IMR-90 (cell line): ENCODE results near the gene DRAXIN. TPM values are rescaled to one million over a fixed set of nuclear protein-coding genes. Genes with fewer than 3 reads are reported as not detected.

ENCODE experiments used
- ATAC-seq: fragments of 200-7000 bp; cut with Tn5 transposase; 2 replicates; pipeline ENCODE4 v1.9.1; 2020; ENCODE audit warnings: low read depth, mild to moderate bottlenecking, moderate library complexity
- BruUV-seq: library from RNA; stranded (reverse); fragments of 400-500 nt; replicated peaks from 2 replicates; lab custom pipeline; 2021; lab: Mats Ljungman, UMichigan
- CTCF ChIA-PET: fragments of 300-600 bp; formaldehyde crosslinking; extraction: SDS; loops from one replicate; lab custom pipeline; 2021; ENCODE audit warnings: antibody characterized with exemption; lab: Yijun Ruan, JAX
- POLR2A ChIA-PET: fragments of 300-600 bp; sonication (Branson Sonifier 250); formaldehyde crosslinking; loops from one replicate; lab custom pipeline; 2022; ENCODE audit warnings: antibody characterized with exemption; ENCODE audit not compliant: unreplicated experiment; lab: Charles Lee
- DNase-seq: peaks from one replicate; pipeline ENCODE4 v3.0.0; 2013
- H2AFZ ChIP-seq: replicated peaks from 2 replicates; pipeline ENCODE3; 2013; ENCODE audit warnings: low read length, mild to moderate bottlenecking; ENCODE audit not compliant: poor library complexity
- H2AK5ac ChIP-seq: 2 replicates; pipeline ENCODE4 v1.6.1; 2013; ENCODE audit warnings: low read depth, low read length, inconsistent platforms
- H2AK9ac ChIP-seq: replicated peaks from 2 replicates; pipeline ENCODE3; 2013; ENCODE audit warnings: mild to moderate bottlenecking, low read depth, low read length, moderate library complexity; ENCODE audit not compliant: poor library complexity
- H2BK120ac ChIP-seq: 2 replicates; pipeline ENCODE4 v1.6.1; 2013; ENCODE audit warnings: low read depth, low read length, inconsistent platforms
- H2BK15ac ChIP-seq: 3 replicates; pipeline ENCODE4 v1.6.1; 2013; ENCODE audit warnings: low read depth, low read length, inconsistent platforms
- H2BK20ac ChIP-seq: 2 replicates; pipeline ENCODE4 v1.6.1; 2013; ENCODE audit warnings: low read depth, mild to moderate bottlenecking, inconsistent platforms, low read length, moderate library complexity
- H2BK5ac ChIP-seq: 2 replicates; pipeline ENCODE4 v1.6.1; 2013; ENCODE audit warnings: mild to moderate bottlenecking, low read depth, low read length, inconsistent platforms; ENCODE audit not compliant: poor library complexity, severe bottlenecking
- H3K14ac ChIP-seq: replicated peaks from 2 replicates; pipeline ENCODE4 v1.6.1; 2013; ENCODE audit warnings: low read depth, low read length, inconsistent platforms
- H3K18ac ChIP-seq: 2 replicates; pipeline ENCODE4 v1.6.1; 2013; ENCODE audit warnings: low read depth, low read length, control low read depth
- H3K23ac ChIP-seq: 2 replicates; pipeline ENCODE4 v1.6.1; 2013; ENCODE audit warnings: low read depth, low read length, inconsistent platforms
- H3K27ac ChIP-seq: 2 replicates; pipeline ENCODE4 v1.5.1; 2013; ENCODE audit warnings: mild to moderate bottlenecking, control low read depth, low read length; ENCODE audit not compliant: insufficient read depth
- H3K27me3 ChIP-seq: 2 replicates; pipeline ENCODE4 v1.6.1; 2013; ENCODE audit warnings: low read length; ENCODE audit not compliant: control insufficient read depth, insufficient read depth
- H3K36me3 ChIP-seq: 2 replicates; pipeline ENCODE4 v1.6.1; 2013; ENCODE audit warnings: low read length, mixed read lengths; ENCODE audit not compliant: control insufficient read depth, insufficient read depth
- H3K4ac ChIP-seq: 2 replicates; pipeline ENCODE4 v1.6.1; 2013; ENCODE audit warnings: low read depth, low read length, inconsistent platforms
- H3K4me1 ChIP-seq: 2 replicates; pipeline ENCODE4 v1.6.1; 2013; ENCODE audit warnings: low read length, mixed read lengths; ENCODE audit not compliant: control insufficient read depth, insufficient read depth
- H3K4me2 ChIP-seq: 2 replicates; pipeline ENCODE4 v1.6.1; 2013; ENCODE audit warnings: low read depth, mild to moderate bottlenecking, control low read depth, low read length, moderate library complexity
- H3K4me3 ChIP-seq: 2 replicates; pipeline ENCODE4 v1.5.1; 2013; ENCODE audit warnings: low read depth, mild to moderate bottlenecking, control low read depth, low read length, moderate library complexity; ENCODE audit not compliant: insufficient read depth
- H3K56ac ChIP-seq: 2 replicates; pipeline ENCODE4 v1.6.1; 2013; ENCODE audit warnings: low read length, inconsistent platforms; ENCODE audit not compliant: insufficient read depth; ENCODE audit errors: extremely low read depth
- H3K79me1 ChIP-seq, 2 experiments: 2 replicates each; pipeline ENCODE4 v1.6.1; 2013; ENCODE audit warnings: low read length in 2 of 2, inconsistent platforms in 1 of 2, low read depth in 1 of 2
- H3K9ac ChIP-seq: 2 replicates; pipeline ENCODE4 v1.6.1; 2013; ENCODE audit warnings: low read depth, low read length, control low read depth
- H3K9me1 ChIP-seq: 2 replicates; pipeline ENCODE4 v1.6.1; 2013; ENCODE audit warnings: low read length, inconsistent platforms; ENCODE audit not compliant: insufficient read depth
- H3K9me3 ChIP-seq: 2 replicates; pipeline ENCODE4 v1.6.1; 2013; ENCODE audit warnings: low read length; ENCODE audit not compliant: control insufficient read depth, insufficient read depth
- H4K20me1 ChIP-seq: 2 replicates; pipeline ENCODE4 v1.6.1; 2013; ENCODE audit warnings: low read length, inconsistent platforms; ENCODE audit not compliant: insufficient read depth
- H4K5ac ChIP-seq: 2 replicates; pipeline ENCODE4 v1.6.1; 2013; ENCODE audit warnings: mild to moderate bottlenecking, low read depth, low read length, control low read depth
- H4K8ac ChIP-seq, 2 experiments: 2 replicates each; pipeline ENCODE4 v1.6.1; 2013; ENCODE audit warnings: low read depth in 2 of 2, low read length in 2 of 2, control low read depth in 1 of 2, inconsistent platforms in 1 of 2
- H4K91ac ChIP-seq: 2 replicates; pipeline ENCODE4 v1.6.1; 2013; ENCODE audit warnings: low read depth, low read length, inconsistent platforms; ENCODE audit not compliant: insufficient read depth
- BHLHE40 ChIP-seq: fragments of 150-350 bp; IDR thresholded peaks from 2 replicates; pipeline ENCODE4 v1.6.1; 2016; ENCODE audit warnings: mild to moderate bottlenecking, low read depth, low read length
- CEBPB ChIP-seq: IDR thresholded peaks from 2 replicates; pipeline ENCODE4 v1.6.1; 2012; ENCODE audit warnings: low read depth, low read length, improper control_type of control experiment
- CTCF ChIP-seq: conservative IDR thresholded peaks from 2 replicates; pipeline ENCODE4 v1.5.1; 2012; ENCODE audit warnings: mild to moderate bottlenecking, low read depth, low read length, improper control_type of control experiment
- POLR2A ChIP-seq: IDR thresholded peaks from 2 replicates; pipeline ENCODE4 v1.6.1; 2012; ENCODE audit warnings: mild to moderate bottlenecking, low read depth, low read length
- WGBS, 2 experiments: methylation state at CpG; one replicate each; pipeline versions ENCODE4 v1.1.5 to v1.1.7; 2013; ENCODE audit warnings: missing lambda C conversion rate in 2 of 2; ENCODE audit not compliant: insufficient read length in 1 of 2; ENCODE audit errors: extremely low coverage in 2 of 2; 5-methylcytosine and 5-hydroxymethylcytosine counted together
- dilution Hi-C: fragments of 300-500 bp; cut with HindIII; formaldehyde crosslinking; loops from one replicate; pipeline ENCODE4 v1.14.3; 2018; ENCODE audit warnings: low sequenced_read_pairs; ENCODE audit not compliant: unreplicated experiment
- in situ Hi-C: fragments of 300-500 bp; cut with MboI; formaldehyde crosslinking; loops from 3 replicates; pipeline ENCODE4 v1.14.3; 2019; ENCODE audit warnings: low sequenced_read_pairs, inconsistent platforms, mixed read lengths
- intact Hi-C: fragments of 100-400 bp; cut with micrococcal nuclease; formaldehyde crosslinking; loops from 2 replicates; pipeline ENCODE4 v1.10.0; 2022
- polyA plus RNA-seq, 3 experiments: library from polyadenylated mRNA; depleted of rRNA; stranded (reverse); fragments of >200 nt; gene quantifications; 2 replicates each; pipeline ENCODE4 v1.2.3, GENCODE V29; 2012; ENCODE audit warnings: low replicate concordance in 1 of 3
- total RNA-seq: library from RNA; depleted of rRNA; stranded (reverse); fragments of >200 nt; gene quantifications from 2 replicates; pipeline ENCODE4 v1.2.3, GENCODE V29; 2012

The DRAXIN gene
- total and polyA plus RNA-seq, 2 of the 4 experiments (the other 2 are of a cell fraction): under 0.01 to 0.02 TPM

- Histone ChIP-seq H4K20me1 (no peaks in the 10 kb centered on the region), H3K79me1 (no peaks in the 10 kb centered on the region), H3K9me1 (no peaks in the 10 kb centered on the region), H3K56ac (no peak overlapping the region), H4K5ac (no peak overlapping the region), H2AK9ac (no peak overlapping the region), H3K36me3 (no peaks in the 10 kb centered on the region), H3K27ac (no peak overlapping the region), H2AFZ (no peak overlapping the region), H2BK5ac (no peak overlapping the region), H4K91ac (no peak overlapping the region), H2BK15ac (no peak overlapping the region), H3K9me3 (no peaks in the 10 kb centered on the region), H3K18ac (no peak overlapping the region), H3K27me3 (peaks cover 16% of the 10 kb centered on the region), H4K8ac (no peak overlapping the region), H3K23ac (no peak overlapping the region), H3K4ac (no peak overlapping the region), H3K4me1 (no peaks in the 10 kb centered on the region), H3K9ac (no peak overlapping the region), H3K4me2 (no peak overlapping the region), H2BK20ac (no peak overlapping the region), H3K14ac (no peak overlapping the region), H3K4me3 (no peak overlapping the region), H2AK5ac (no peak overlapping the region), H2BK120ac (no peak overlapping the region)
- dilution Hi-C loops: no loop called here
- TF ChIP-seq CEBPB (no peak), BHLHE40 (no peak), CTCF (no peak), POLR2A (no peak)
- intact Hi-C loops: no loop called here
- no peak for DNase-seq
- ChIA-PET CTCF (interaction anchor here (0.7 kb wide), 1 partner anchor 56 kb away, joined by 11 read pairs; no protein-coding TSS in a partner anchor), POLR2A (no interaction called here)
- no CpG with 5 or more reads among the region's 4 CpGs for WGBS, 2 experiments
- no TSS peak for BruUV-seq
- no peak for ATAC-seq
- in situ Hi-C loops: no loop called here
Observed at GRCh38 chr1:11769274-11769673, 77.8 kb downstream of the DRAXIN start.
